HL-60/S4 (cell line): ENCODE data around the gene XKR8.
"Not testable (repeated sequence)": the region's sequence is repeated elsewhere in the genome, so short reads cannot be mapped to it uniquely, and the experiment has no call there.

Experiments used
- in situ Hi-C: fragments of 300-500 bp; cut with MboI; formaldehyde crosslinking; loops from 2 replicates; pipeline ENCODE4 v1.14.3; 2022; ENCODE audit warnings: low sequenced_read_pairs

XKR8 gene

DNA sequence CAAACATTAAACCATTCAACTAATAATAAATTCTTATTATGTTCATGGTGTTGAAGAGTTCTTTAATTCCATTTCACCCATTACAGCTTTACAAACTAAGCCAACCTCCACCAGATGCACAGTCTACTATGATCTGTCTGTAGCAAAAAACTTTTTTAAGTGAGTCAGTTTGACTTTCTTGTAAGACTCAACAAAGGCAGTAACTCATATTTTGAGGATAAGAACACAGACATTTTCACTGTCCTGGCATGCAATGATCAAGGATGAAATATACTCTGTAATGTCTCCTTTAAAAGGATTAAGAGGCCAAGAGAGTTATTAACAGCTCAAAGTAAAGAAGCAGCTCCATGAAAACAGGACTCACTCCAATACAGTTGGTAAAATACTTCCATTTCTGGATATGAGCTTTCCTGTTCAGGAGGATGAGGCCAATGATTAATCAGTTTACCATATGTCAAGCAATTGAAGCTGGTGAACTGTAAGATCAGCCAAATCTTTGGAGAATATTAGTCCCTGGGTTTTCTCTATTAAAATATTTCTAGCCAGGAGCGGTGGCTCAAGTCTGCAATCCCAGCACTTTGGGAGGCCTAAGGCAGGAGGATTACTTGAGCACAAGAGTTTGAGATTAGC, 20.6 kb downstream of the XKR8 start:
- in situ Hi-C loops = no loop called here

DNA sequence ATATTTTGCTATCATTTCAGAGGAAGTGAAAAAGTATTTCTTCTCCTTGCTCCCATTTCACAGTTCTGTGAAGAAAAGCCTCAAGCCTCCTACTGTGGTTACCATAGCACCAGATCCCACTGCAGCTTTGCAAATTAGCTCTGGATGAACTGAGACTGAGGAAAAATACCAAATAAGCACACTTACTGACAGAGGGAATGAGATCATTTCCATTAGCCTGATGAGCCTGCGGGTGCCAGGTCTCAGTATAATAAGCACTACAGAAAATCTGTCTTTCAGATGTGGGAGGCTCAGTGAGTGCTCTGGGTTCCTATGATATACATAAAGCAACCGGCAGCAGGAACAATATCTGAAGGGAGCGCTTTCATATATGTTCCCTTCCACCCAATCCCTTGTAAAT, 21.4 kb downstream of the XKR8 start:
- in situ Hi-C loops = no loop called here

DNA sequence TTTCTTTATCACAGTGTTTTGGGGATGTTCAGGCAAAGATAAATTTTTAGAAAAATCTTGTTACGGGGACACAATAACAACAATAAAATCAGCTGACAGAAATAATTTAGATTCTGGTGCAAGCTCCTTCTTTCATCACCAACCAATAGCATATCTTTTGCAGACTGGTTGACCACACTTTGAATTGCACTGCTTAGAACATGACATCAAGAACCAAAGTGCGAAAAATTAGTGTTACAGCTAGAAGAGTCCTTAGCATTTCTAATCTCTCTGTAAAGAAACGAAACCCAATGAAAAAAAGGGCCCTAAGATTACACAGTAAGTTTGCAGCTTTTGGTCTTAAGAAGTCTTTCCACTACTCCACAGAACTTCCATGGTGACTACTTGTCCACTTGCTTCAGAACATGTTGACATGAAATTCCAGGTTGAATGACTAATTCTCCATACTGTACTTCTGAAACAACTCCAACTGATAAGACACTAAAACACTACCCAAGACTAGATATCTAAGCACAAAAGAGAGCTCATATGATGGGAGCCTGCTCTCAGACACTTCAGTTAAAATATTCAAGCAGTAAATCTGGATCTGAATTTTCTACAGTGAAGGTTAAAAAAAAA, 31.3 kb downstream of the XKR8 start:
- in situ Hi-C loops = no loop called here

DNA sequence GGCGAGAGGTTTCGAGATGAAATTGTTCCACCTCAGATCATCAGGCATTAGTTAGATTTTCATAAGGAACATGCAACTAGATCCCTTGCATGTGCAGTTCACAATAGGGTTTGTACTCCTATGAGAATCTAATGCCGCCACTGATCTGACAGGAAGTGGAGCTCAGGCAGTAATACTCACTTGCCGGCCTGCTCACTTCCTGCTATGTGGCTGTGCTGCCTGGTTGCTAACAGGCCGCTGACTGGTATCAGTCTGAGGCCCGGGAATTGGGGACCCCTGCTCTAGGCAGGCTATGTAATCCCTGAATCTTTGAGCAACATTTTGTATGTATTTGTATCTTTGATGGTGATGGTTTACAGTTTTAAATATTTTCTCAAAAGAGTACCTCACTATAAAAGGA, 32.5 kb downstream of the XKR8 start:
- in situ Hi-C loops = no loop called here

DNA sequence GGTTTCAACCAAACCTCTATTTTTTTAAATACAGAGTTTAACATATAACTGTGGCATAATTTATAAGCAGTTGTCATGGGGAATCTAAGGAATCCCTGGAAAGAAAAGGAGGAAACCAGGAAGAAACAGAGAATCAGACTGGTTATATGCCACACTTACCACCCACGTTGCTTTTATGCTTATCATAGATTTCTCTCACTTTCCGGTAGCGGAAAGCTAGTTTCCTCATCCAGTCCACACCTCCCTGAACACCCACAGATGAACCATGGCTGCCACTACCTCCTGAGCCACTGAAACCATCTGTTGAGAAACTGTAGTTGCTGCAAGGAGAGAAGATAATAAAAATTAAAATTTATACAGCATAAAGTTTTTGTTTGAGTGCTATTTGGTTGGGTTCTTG, 33.5 kb downstream of the XKR8 start:
- in situ Hi-C loops = no loop called here

DNA sequence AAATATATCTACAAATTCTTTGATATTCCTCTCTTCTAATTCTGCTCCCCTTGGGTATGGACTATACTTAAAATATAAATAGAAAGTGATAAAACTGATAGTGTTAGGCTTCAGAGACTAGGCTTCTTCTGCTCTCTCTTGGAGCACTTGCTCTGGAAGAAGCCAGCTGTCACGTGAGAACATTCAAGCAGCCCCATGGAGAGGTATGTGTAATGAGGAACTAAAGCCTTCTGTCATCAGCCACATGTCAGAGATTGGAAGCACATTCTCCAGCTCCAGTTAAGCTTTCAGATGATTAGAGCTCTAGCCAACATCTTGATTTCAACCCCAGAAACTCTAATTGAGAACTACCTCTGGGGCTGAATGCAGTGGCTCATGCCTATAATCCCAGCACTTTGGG, 34.3 kb downstream of the XKR8 start:
- in situ Hi-C loops = no loop called here

DNA sequence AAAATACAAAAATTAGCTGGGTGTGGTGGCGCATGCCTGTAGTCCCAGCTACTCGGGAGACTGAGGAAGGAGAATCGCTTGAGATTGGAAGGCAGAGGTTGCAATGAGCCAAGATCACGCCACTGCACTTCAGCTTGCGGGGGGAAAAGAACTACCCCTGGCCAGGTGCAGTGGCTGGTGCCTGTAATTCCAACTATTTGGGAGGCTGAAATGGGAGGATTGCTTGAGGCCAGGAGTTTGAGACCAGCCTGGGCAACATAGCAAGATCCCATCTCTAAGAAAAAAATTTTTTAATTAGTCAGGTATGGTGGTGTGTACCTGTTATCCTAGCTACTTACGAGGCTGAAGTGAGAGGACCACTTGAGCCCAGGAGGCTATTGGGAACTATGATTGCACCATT, 34.8 kb downstream of the XKR8 start:
- in situ Hi-C loops = not testable (repeated sequence)

DNA sequence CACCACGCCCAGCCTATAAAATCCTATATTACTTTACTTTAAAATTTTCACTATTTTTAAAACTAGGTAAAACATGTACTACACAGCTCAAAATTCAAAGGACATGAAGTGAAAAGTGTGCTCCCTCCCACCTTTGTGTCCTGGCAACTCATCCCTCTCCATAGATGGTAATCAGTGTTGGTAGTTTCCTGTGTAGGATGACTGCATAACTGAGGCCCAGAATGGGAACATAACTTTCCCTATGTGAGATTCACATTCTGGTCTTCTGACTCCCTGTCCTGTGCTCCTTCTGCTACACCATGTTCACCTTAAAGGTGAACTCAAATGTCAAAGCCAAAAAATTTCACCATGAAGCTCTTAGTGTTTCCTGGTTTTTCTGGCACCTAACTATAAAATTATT, 39.3 kb downstream of the XKR8 start:
- in situ Hi-C loops = no loop called here

DNA sequence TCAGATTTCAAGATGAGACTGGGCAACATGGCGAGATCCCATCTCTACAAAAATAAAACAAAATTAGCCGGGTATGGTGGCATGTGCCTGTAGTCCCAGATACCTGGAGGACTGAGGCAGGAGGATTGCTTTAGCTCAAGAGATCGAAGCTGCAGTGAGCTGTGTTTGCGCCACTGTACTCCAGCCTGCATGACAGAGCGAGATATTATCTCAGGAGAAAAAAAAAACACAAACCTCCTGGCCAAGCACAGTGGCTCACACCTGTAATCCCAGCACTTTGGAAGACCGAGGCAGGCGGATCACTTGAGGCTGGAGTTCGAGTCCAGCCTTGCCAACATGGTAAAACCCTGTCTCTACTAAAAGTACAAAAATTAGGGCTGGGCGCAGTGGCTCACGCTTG, 42.8 kb downstream of the XKR8 start:
- in situ Hi-C loops = no loop called here

DNA sequence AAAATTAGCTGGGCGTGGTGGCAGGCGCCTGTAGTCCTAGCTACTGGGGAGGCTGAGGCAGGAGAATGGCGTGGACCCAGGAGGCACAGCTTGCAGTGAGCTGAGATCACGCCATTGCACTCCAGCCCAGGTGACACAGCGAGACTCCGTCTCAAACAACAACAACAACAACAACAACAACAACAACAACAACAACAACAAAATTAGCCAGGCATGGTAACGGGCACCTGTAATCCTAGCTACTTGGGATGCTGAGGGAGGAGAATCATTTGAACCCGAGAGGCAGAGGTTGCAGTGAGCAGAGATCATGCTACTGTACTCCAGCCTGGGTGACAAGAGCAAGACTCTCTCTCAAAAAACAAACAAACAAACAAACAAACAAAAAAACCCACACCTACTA, 43.3 kb downstream of the XKR8 start:
- in situ Hi-C loops = not testable (repeated sequence)

DNA sequence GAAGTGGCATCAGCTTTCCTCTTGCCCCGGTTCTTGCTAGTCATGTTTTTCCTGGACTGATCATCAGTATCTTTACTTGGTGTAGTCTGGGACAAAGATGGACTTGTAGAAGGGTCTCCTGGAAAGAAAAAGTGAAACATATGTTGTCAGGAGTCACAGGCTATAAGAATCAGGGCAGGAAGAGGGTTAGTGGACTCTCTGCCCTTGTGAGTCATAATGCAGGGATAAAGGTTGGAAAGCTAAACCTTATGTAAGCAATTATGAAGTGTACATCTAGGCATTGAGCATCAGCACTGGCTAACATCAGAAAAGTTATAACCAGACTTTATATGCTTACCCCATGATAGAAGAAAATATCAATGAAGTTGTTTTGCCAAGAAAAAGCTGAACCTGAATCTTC, 51.2 kb downstream of the XKR8 start:
- in situ Hi-C loops = no loop called here
